Esophagus squamous epithelium (tissue), 5 donors: ENCODE data around the gene PVR. TPM values are rescaled to one million over a fixed set of nuclear protein-coding genes. Genes with fewer than 3 reads are reported as not detected.

Experiments
- DNase-seq: peaks from one replicate; lab custom pipeline; 2025; lab: John Stamatoyannopoulos, UW
- H3K27ac ChIP-seq, 4 donors: fragments of 200-600 bp; sonication (generic); one replicate each; pipeline ENCODE4 v1.5.1; 2016 to 2019; ENCODE audit warnings: mild to moderate bottlenecking in 1 of 4
- H3K27me3 ChIP-seq, 4 donors: fragments of 200-600 bp; sonication (generic); 1 replicate in 3 of 4; 2 replicates in 1 of 4; pipeline versions ENCODE4 v1.5.1 to v1.6.0; 2017 to 2021; ENCODE audit warnings: antibody characterized with exemption in 1 of 4
- H3K36me3 ChIP-seq, 3 donors: fragments of 200-600 bp; sonication (generic); one replicate each; pipeline ENCODE4 v1.5.1; 2016 to 2019
- H3K4me1 ChIP-seq, 3 donors: fragments of 200-600 bp; sonication (generic); one replicate each; pipeline ENCODE4 v1.5.1; 2017 to 2019
- H3K4me3 ChIP-seq, 4 donors: fragments of 200-600 bp; sonication (generic); 1 replicate in 3 of 4; 2 replicates in 1 of 4; pipeline ENCODE4 v1.5.1; 2016 to 2019; ENCODE audit warnings: mild to moderate bottlenecking in 2 of 4, moderate library complexity in 1 of 4
- H3K9me3 ChIP-seq, 3 donors: fragments of 200-600 bp; sonication (generic); one replicate each; pipeline ENCODE4 v1.5.1; 2016 to 2019
- CTCF ChIP-seq, 6 experiments: fragments of 450-650 bp in 4 of 6; fragments of 200-600 bp in 2 of 6; sonication (generic) in 2 of 6; IDR thresholded peaks; one replicate each; pipeline ENCODE4 v1.5.1; 2016 to 2019; ENCODE audit warnings: antibody characterized with exemption in 6 of 6, mild to moderate bottlenecking in 4 of 6, moderate library complexity in 4 of 6
- POLR2A ChIP-seq, 4 donors: fragments of 450-650 bp; IDR thresholded peaks; one replicate each; pipeline ENCODE4 v1.6.1; 2017; ENCODE audit warnings: antibody characterized with exemption in 4 of 4, mild to moderate bottlenecking in 4 of 4, moderate library complexity in 3 of 4
- WGBS, 2 donors: methylation state at CpG; one replicate each; pipeline ENCODE4 v1.1.5; 2018; 5-methylcytosine and 5-hydroxymethylcytosine counted together
- intact Hi-C: fragments of 100-400 bp; cut with DNase I; formaldehyde crosslinking; loops from one replicate; pipeline ENCODE4 v1.15.0; 2022
- total RNA-seq, 4 donors: library from RNA; depleted of rRNA; stranded (reverse); fragments of >200 nt; gene quantifications; one replicate each; pipeline ENCODE4 v1.1.0, GENCODE V29; 2016
- donor health status: DM: yes; HTN: yes; CAD: no.

Gene PVR
- total RNA-seq, 4 donors from 2014 or later: 13.2 to 21.9 (median 20.9) TPM

GRCh38 chr19:44712864-44713515 lies 69.3 kb downstream of the PVR start:
- Histone ChIP-seq H3K27ac (no peak overlapping the region), H3K27me3 (no peaks in the 10 kb centered on the region), H3K4me1 (peaks cover 0 to 5% (median 3%) of the 10 kb centered on the region in 3 donors), H3K9me3 (peaks cover 0 to 9% (median 0%) of the 10 kb centered on the region in 3 donors), H3K36me3 (no peaks in the 10 kb centered on the region), H3K4me3 (no peak overlapping the region)
- DNase-seq: no peak
- WGBS, 2 donors: 42 to 59% methylated on average over 3 to 4 of the region's 4 CpGs
- TF ChIP-seq CTCF (IDR thresholded peaks at IDR 0.05) (no peak), POLR2A (IDR thresholded peaks at IDR 0.05) (no peak)
- intact Hi-C loops: no loop called here

Other genes starting within 250 kb of the PVR start
- 1 to 10 TPM in 2 of 4 donors, under 1 TPM in 2; 0.18 to 2.8 (median 0.80) TPM for gene ZNF285, start 242.3 kb upstream of the PVR start, total RNA-seq
- 1 to 10 TPM; 1.1 to 3.4 (median 2.3) TPM for gene ZNF229, start 195.4 kb upstream of the PVR start, total RNA-seq
- gene ZNF180, start 143.4 kb upstream of the PVR start, total RNA-seq: 10 to 100 TPM in 1 of 4 donors, 1 to 10 TPM in 3; 5.9 to 24.2 (median 7.5) TPM
- gene CEACAM20, start 114.2 kb upstream of the PVR start, total RNA-seq: not detected
- not detected for gene IGSF23, start 30.3 kb upstream of the PVR start, total RNA-seq
- gene CEACAM19, start 27.6 kb downstream of the PVR start, total RNA-seq: 1 to 10 TPM; 2.3 to 7.6 (median 4.6) TPM
- gene CEACAM16, start 55.2 kb downstream of the PVR start, total RNA-seq: not detected
- gene BCL3, start 104.8 kb downstream of the PVR start, total RNA-seq: 10 to 100 TPM; 26.6 to 88.9 (median 51.4) TPM
- gene CBLC, start 134.0 kb downstream of the PVR start, total RNA-seq: 10 to 100 TPM; 26.9 to 75.7 (median 49.1) TPM
- gene BCAM, start 165.2 kb downstream of the PVR start, total RNA-seq: 10 to 100 TPM in 3 of 4 donors, 1 to 10 TPM in 1; 7.2 to 24.8 (median 17.6) TPM
- gene NECTIN2, start 202.4 kb downstream of the PVR start, total RNA-seq: 100 to 1,000 TPM in 1 of 4 donors, 10 to 100 TPM in 3; 42.9 to 103 (median 60.9) TPM
- 100 to 1,000 TPM in 1 of 4 donors, 10 to 100 TPM in 3; 64.7 to 142 (median 79.0) TPM for gene TOMM40, start 247.3 kb downstream of the PVR start, total RNA-seq